Heart left ventricle (tissue), 16 donors: ENCODE measurements around the gene NTRK2. TPM values are rescaled to one million over a fixed set of nuclear protein-coding genes. Genes with fewer than 3 reads are reported as not detected.

Source experiments
- ATAC-seq, 4 donors: fragments of 200-7000 bp; cut with Tn5 transposase; one replicate each; pipeline ENCODE4 v1.9.1; 2020 to 2022; ENCODE audit warnings: moderate library complexity in 4 of 4, mild to moderate bottlenecking in 3 of 4, moderate number of reproducible peaks in 1 of 4
- DNase-seq, 5 donors: peaks; one replicate each; pipeline ENCODE4 v3.0.0-alpha.2; 2020
- H3K27ac ChIP-seq, 12 donors: fragments of 200-600 bp; sonication (generic) in 4 of 12; one replicate each; pipeline versions ENCODE4 v1.5.0 to v1.8.0; 2016 to 2022; ENCODE audit warnings: mild to moderate bottlenecking in 2 of 12
- H3K27me3 ChIP-seq, 9 donors: fragments of 200-600 bp; sonication (generic) in 2 of 9; one replicate each; pipeline versions ENCODE4 v1.5.1 to v1.8.0; 2016 to 2022; ENCODE audit warnings: mild to moderate bottlenecking in 3 of 9
- H3K36me3 ChIP-seq, 9 donors: fragments of 200-600 bp; sonication (generic) in 2 of 9; one replicate each; pipeline versions ENCODE4 v1.5.0 to v1.8.0; 2018 to 2022; ENCODE audit warnings: mild to moderate bottlenecking in 2 of 9
- H3K4me1 ChIP-seq, 12 donors: fragments of 200-600 bp; sonication (generic) in 4 of 12; one replicate each; pipeline versions ENCODE4 v1.5.0 to v1.8.0; 2016 to 2022; ENCODE audit warnings: mild to moderate bottlenecking in 3 of 12
- H3K4me3 ChIP-seq, 12 donors: fragments of 200-600 bp; sonication (generic) in 4 of 12; one replicate each; pipeline versions ENCODE4 v1.5.0 to v1.8.0; 2017 to 2022; ENCODE audit warnings: mild to moderate bottlenecking in 9 of 12, moderate library complexity in 4 of 12
- H3K9me3 ChIP-seq, 12 donors: fragments of 200-600 bp; sonication (generic) in 4 of 12; one replicate each; pipeline versions ENCODE4 v1.5.0 to v1.8.0; 2016 to 2022; ENCODE audit warnings: mild to moderate bottlenecking in 1 of 12
- CTCF ChIP-seq, 12 donors: fragments of 200-600 bp; sonication (generic) in 4 of 12; IDR thresholded peaks; one replicate each; pipeline versions ENCODE4 v1.5.0 to v1.8.0; 2018 to 2022; ENCODE audit warnings: antibody characterized with exemption in 12 of 12, mild to moderate bottlenecking in 5 of 12
- POLR2A ChIP-seq, 2 donors: fragments of 450-650 bp; IDR thresholded peaks; one replicate each; pipeline ENCODE4 v1.6.1; 2017; ENCODE audit warnings: antibody characterized with exemption in 2 of 2, mild to moderate bottlenecking in 2 of 2, moderate library complexity in 2 of 2
- WGBS, 4 donors: extraction: QIAGEN DNeasy Blood & Tissue Kit in 2 of 4; methylation state at CpG; one replicate each; pipeline versions ENCODE4 v1.1.5 to v1.1.7; 2013 to 2018; 5-methylcytosine and 5-hydroxymethylcytosine counted together
- intact Hi-C, 10 donors: fragments of 100-400 bp; cut with DNase I; formaldehyde crosslinking; loops; one replicate each; pipeline versions ENCODE4 v1.11.1 to v1.14.2; 2022
- polyA plus RNA-seq, 2 donors: library from polyadenylated mRNA; stranded (reverse); fragments of 200-250 nt; gene quantifications; one replicate each; pipeline ENCODE4 v1.2.3, GENCODE V29; 2013
- total RNA-seq, 9 donors: library from RNA; depleted of rRNA in 2 of 9; stranded (reverse); fragments of >200 nt in 2 of 9; fragmentation: NEBNext Ultra II Directional in 3 of 9; extraction: Animal tissue kit (Norgen Biotek cat#: 25700) in 3 of 9; gene quantifications; one replicate each; pipeline versions ENCODE4 v1.1.0 to v1.2.4, GENCODE V29; 2016 to 2023
- donor health status: ischemic (EF 13 %, LVEDD 7.1; RV severe dilation, severe dysfunction).
- donor health status: healthy with polysubstance abuse.
- donor health status: DM: no; HTN: yes; CAD: no.
- donor health status: DM: no; HTN: no; CAD: no.
- donor health status: ischemic (EF 25% LVEDD 6.9; RV normal size, moderate dysfunction).
- donor health status: ischemic (EF 25% LVEDD 5.7; RV mildly dilated, moderate dysfunction).
- donor health status: healthy.
- donor health status: DM: yes; HTN: yes; CAD: no.
- donor health status: ischemic (EF 35%, LVEDD 5.7; RV mildly dilated, moderate dysfunction).
- donor health status: nonischemic (EF 11% LVEDD 7.7; RV severe dilation, severe dysfunction).
- donor health status: DM: yes; HTN: yes; CAD: no.
- donor health status: PGD.
- donor health status: ischemic (EF 29% LVEDD 5.4; RV normal size, mild dysfunction).
- donor health status: nonischemic (EF 23%, LVEDD 6.1; RV moderate dilation, normal function).

The NTRK2 gene
- total and polyA plus RNA-seq, 11 donors: 0.86 to 16.0 (median 2.4) TPM

GRCh38 chr9:84716217-84716616, 46.7 kb downstream of the NTRK2 start:
- 87 to 96% (median 91%) methylated on average over 3 of the region's 3 CpGs for WGBS, 4 donors
- no peak for DNase-seq

DNA sequence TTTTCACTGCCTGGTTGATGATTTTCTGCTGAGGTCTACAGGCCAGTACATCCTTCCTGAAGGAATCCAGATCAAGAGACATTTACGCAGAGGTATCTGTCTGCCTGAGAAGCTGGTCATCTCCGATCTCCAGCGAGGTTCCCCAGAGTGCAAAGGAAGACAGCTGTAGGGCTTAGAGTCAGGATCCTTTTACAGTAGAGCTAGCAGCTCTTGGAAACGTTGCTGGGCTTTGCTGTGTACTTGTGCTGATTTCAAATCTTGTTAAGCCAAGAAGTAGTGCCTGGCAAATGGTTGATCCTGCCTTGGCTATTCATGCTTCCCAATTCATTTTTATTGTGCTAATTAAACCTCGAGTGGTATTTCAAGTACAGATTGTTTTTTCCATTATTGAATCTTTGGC, 48.9 kb downstream of the NTRK2 start:
- intact Hi-C loops: no loop called here
- no peak overlapping the region for H3K4me3 ChIP-seq
- H3K36me3 ChIP-seq: no peaks in the 10 kb centered on the region
- no peak for ATAC-seq
- 52 to 62% (median 58%) methylated on average over 5 of the region's 5 CpGs for WGBS, 4 donors
- peaks cover 0 to 7% (median 0%) of the 10 kb centered on the region in 12 donors for H3K9me3 ChIP-seq
- TF ChIP-seq CTCF (IDR thresholded peaks at IDR 0.05) (no peak), POLR2A (IDR thresholded peaks at IDR 0.05) (no peak)
- H3K27me3 ChIP-seq: no peaks in the 10 kb centered on the region
- no peak for DNase-seq
- H3K27ac ChIP-seq: no peak overlapping the region
- no peaks in the 10 kb centered on the region for H3K4me1 ChIP-seq

More at GRCh38 chr9:84716217-84716616, 46.7 kb downstream of the NTRK2 start:
- Histone ChIP-seq H3K27ac (no peak overlapping the region), H3K9me3 (peaks cover 0 to 7% (median 0%) of the 10 kb centered on the region in 12 donors), H3K4me1 (peaks cover 0 to 5% (median 0%) of the 10 kb centered on the region in 12 donors), H3K27me3 (no peaks in the 10 kb centered on the region), H3K36me3 (no peaks in the 10 kb centered on the region), H3K4me3 (no peak overlapping the region)
- TF ChIP-seq CTCF (IDR thresholded peaks at IDR 0.05) (no peak), POLR2A (IDR thresholded peaks at IDR 0.05) (no peak)
- intact Hi-C loops: no loop called here
- ATAC-seq: no peak

DNA sequence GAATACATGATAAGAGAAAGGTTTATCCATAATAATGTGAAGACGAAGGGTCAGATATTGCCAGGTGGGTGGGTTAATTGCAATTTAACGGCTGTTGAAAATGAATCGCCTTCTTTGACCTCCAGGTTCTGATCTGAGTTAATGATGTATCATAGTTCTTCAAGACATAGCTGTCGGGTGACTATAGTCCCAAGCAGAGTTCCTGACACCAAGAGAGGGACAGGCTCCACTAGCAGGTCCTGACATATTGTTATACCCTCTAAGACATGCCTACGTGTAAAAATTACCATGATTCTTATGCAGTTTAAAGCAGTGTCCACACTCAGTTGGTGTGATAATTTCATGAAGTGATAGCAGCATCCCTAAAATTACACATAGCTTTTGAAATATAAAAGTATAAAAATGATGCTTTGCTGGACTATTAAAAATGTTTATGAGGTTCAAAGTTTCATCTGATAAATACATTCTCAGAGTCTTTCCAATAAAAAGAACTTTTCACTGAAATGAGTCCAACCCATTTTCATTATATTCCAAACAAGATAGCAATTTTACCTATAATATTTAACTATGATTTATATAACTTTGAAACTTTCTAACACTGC, 53.0 kb downstream of the NTRK2 start:
- intact Hi-C loops: no loop called here
- TF ChIP-seq POLR2A (IDR thresholded peaks at IDR 0.05) (no peak), CTCF (IDR thresholded peaks at IDR 0.05) (no peak)

GRCh38 chr9:84723426-84723825, 53.9 kb downstream of the NTRK2 start:
- WGBS, 4 donors: 89 to 92% (median 90%) methylated on average over 3 of the region's 3 CpGs
- DNase-seq (no peak), ATAC-seq (no peak)
- Histone ChIP-seq H3K4me3 (no peak overlapping the region), H3K9me3 (peaks cover 0 to 7% (median 0%) of the 10 kb centered on the region in 12 donors), H3K27me3 (no peaks in the 10 kb centered on the region), H3K36me3 (peaks cover 0 to 3% (median 0%) of the 10 kb centered on the region in 9 donors), H3K27ac (no peak overlapping the region), H3K4me1 (no peaks in the 10 kb centered on the region)
- TF ChIP-seq CTCF (IDR thresholded peaks at IDR 0.05) (no peak), POLR2A (IDR thresholded peaks at IDR 0.05) (no peak)
- intact Hi-C loops: no loop called here

More for the DNA sequence above, 53.0 kb downstream of the NTRK2 start:
- Histone ChIP-seq H3K27ac (no peak overlapping the region), H3K27me3 (no peaks in the 10 kb centered on the region), H3K4me3 (no peak overlapping the region), H3K9me3 (peaks cover 0 to 7% (median 0%) of the 10 kb centered on the region in 12 donors), H3K36me3 (no peaks in the 10 kb centered on the region), H3K4me1 (no peaks in the 10 kb centered on the region)
- DNase-seq: no peak
- 86 to 92% (median 90%) methylated on average over 5 of the region's 5 CpGs for WGBS, 4 donors
- ATAC-seq: no peak
